Measurements from ENCODE around the gene PROM1. TPM values are rescaled to one million over a fixed set of nuclear protein-coding genes. Genes with fewer than 3 reads are reported as not detected.
A peak's percentile ranks its signal among the peaks of the same experiment; 100 is the strongest.

Gene PROM1
- total RNA-seq, 1 donor from 2014 or later = 30.3 TPM

- no peak for TF ChIP-seq CTCF (conservative IDR thresholded peaks at IDR 0.05)
- H3K36me3 Mint-ChIP-seq = no peaks in the 10 kb centered on the region
- no peaks in the 10 kb centered on the region for H3K4me1 Mint-ChIP-seq (ENCODE audit: unreplicated experiment)
- DNase-seq (ENCODE audit: extremely low spot score, unreplicated experiment) = no peak
- H3K27ac Mint-ChIP-seq = no peak overlapping the region
- peaks cover 14% of the 10 kb centered on the region for H3K27me3 Mint-ChIP-seq
- peaks cover 1% of the 10 kb centered on the region for H3K9me3 Mint-ChIP-seq
- H3K4me3 Mint-ChIP-seq = no peak overlapping the region
These were observed 162.9 kb downstream of the PROM1 start for GRCh38 chr4:15920723-15921591.

DNA sequence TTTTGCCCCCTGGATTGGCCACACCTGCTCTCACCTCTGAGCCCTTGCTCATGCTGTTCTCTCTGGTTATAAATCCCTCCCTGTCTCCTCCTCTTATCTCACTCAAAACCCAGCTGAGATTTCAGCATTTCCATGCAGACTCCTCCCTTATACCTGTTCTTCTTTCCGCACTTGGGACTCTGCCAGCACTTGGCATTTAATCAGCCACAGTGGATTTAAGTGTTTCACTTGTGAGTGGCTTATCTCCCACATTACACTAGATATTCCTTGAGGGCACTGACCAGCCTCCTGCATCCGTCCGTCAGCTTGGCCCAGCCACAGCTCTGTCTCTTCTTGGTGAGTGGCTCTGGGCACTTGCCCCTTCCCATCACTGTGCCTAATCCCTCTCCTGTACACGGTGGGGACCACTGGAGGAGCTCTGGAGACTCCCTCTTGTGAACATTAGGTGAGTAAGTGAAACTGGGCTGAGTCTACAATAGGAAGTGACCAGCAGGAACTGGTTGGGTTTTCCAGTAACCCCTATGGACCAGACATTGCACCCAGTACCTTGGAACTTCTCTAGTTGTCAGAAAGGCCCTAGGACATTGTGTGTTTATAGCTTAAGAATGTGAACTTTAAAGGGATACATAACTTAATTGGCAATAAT lies 165.2 kb downstream of the PROM1 start:
- H3K27me3 Mint-ChIP-seq = peaks cover 10% of the 10 kb centered on the region
- no peak for DNase-seq (ENCODE audit: extremely low spot score, unreplicated experiment)
- TF ChIP-seq CTCF (conservative IDR thresholded peaks at IDR 0.05) = no peak
- no peaks in the 10 kb centered on the region for H3K36me3 Mint-ChIP-seq
- H3K4me1 Mint-ChIP-seq (ENCODE audit: unreplicated experiment) = no peaks in the 10 kb centered on the region
- H3K9me3 Mint-ChIP-seq = peaks cover 5% of the 10 kb centered on the region
- H3K4me3 Mint-ChIP-seq = no peak overlapping the region
- peak overlapping the region; percentile 1 for H3K27ac Mint-ChIP-seq

Other genes starting within 250 kb of the PROM1 start
- 21.7 and 22.1 TPM in 2 replicates for gene FGFBP1, start 145.3 kb downstream of the PROM1 start, total RNA-seq (ENCODE audit: low replicate concordance)
- gene FGFBP2, start 120.8 kb downstream of the PROM1 start, total RNA-seq (ENCODE audit: low replicate concordance) = not detected in 2 replicates
- gene TAPT1, start 142.4 kb upstream of the PROM1 start, total RNA-seq (ENCODE audit: low replicate concordance) = 25.3 and 34.8 TPM in 2 replicates